GM23338 (cell line): Measurements from ENCODE around the gene PPM1F.

Source experiments
- EZH2 ChIP-seq: fragments of 200-600 bp; sonication (generic); IDR thresholded peaks from one replicate; pipeline ENCODE4 v1.8.0; 2017; ENCODE audit warnings: antibody characterized with exemption, mild to moderate bottlenecking, low read depth; ENCODE audit not compliant: unreplicated experiment
- EZH2phosphoT487 ChIP-seq: fragments of 200-600 bp; sonication (generic); IDR thresholded peaks from one replicate; pipeline ENCODE4 v1.8.1; 2018; ENCODE audit warnings: antibody characterized with exemption; ENCODE audit not compliant: unreplicated experiment
- NANOG ChIP-seq: IDR thresholded peaks from 2 replicates; pipeline ENCODE4 v1.6.1; 2016; ENCODE audit warnings: antibody characterized with exemption, borderline replicate concordance
- POLR2AphosphoS5 ChIP-seq: IDR thresholded peaks from 2 replicates; pipeline ENCODE4 v1.6.1; 2016; ENCODE audit warnings: antibody characterized with exemption, low read depth
- ZNF114 ChIP-seq: fragments of 250-450 bp; sonication (Bioruptor Pico); IDR thresholded peaks from 2 replicates; pipeline ENCODE4 v1.5.0; 2020; ENCODE audit warnings: mild to moderate bottlenecking, moderate library complexity
- TF ChIP-seq, protein P1 (sequence below), 2 experiments: fragments of 200-600 bp in 1 of 2; sonication (generic) in 1 of 2; conservative IDR thresholded peaks; 2 replicates each; pipeline versions ENCODE4 v1.5.1 to v1.6.1; 2016 to 2017; ENCODE audit warnings: antibody characterized with exemption in 2 of 2, low read depth in 2 of 2, mild to moderate bottlenecking in 2 of 2, moderate library complexity in 1 of 2
- TF ChIP-seq, protein P2 (sequence below): IDR thresholded peaks from one replicate; pipeline ENCODE4 v1.6.1; 2018; ENCODE audit warnings: antibody characterized with exemption; ENCODE audit not compliant: unreplicated experiment

DNA sequence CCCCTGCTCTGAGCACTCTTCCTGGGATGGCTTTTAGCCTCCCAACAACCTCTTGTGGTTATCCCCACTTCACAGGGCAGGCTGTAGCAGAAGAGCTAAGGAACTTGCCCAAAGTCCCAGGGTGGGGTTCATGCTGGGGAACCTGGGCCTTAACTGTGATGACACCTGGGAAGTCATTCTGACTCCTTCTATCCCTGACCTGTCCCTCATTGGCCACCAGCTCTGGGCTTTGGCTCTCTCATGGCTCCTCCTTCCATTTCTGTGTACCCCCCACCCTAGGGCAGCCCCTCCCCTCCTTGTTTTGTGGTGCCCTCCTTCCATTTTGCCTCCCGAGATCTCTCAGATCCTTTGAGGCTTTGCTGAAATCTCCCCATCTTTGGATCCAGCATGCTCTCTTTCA, 2.7 kb downstream of the PPM1F start:
- TF ChIP-seq, protein P1, sequence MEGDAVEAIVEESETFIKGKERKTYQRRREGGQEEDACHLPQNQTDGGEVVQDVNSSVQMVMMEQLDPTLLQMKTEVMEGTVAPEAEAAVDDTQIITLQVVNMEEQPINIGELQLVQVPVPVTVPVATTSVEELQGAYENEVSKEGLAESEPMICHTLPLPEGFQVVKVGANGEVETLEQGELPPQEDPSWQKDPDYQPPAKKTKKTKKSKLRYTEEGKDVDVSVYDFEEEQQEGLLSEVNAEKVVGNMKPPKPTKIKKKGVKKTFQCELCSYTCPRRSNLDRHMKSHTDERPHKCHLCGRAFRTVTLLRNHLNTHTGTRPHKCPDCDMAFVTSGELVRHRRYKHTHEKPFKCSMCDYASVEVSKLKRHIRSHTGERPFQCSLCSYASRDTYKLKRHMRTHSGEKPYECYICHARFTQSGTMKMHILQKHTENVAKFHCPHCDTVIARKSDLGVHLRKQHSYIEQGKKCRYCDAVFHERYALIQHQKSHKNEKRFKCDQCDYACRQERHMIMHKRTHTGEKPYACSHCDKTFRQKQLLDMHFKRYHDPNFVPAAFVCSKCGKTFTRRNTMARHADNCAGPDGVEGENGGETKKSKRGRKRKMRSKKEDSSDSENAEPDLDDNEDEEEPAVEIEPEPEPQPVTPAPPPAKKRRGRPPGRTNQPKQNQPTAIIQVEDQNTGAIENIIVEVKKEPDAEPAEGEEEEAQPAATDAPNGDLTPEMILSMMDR (conservative IDR thresholded peaks at IDR 0.05; ENCODE audit: low read depth in 2 of 2): no peak
- TF ChIP-seq POLR2AphosphoS5 (no peak), ZNF114 (no peak), EZH2phosphoT487 (no peak), NANOG (no peak), EZH2 (no peak)
- TF ChIP-seq, protein P2, sequence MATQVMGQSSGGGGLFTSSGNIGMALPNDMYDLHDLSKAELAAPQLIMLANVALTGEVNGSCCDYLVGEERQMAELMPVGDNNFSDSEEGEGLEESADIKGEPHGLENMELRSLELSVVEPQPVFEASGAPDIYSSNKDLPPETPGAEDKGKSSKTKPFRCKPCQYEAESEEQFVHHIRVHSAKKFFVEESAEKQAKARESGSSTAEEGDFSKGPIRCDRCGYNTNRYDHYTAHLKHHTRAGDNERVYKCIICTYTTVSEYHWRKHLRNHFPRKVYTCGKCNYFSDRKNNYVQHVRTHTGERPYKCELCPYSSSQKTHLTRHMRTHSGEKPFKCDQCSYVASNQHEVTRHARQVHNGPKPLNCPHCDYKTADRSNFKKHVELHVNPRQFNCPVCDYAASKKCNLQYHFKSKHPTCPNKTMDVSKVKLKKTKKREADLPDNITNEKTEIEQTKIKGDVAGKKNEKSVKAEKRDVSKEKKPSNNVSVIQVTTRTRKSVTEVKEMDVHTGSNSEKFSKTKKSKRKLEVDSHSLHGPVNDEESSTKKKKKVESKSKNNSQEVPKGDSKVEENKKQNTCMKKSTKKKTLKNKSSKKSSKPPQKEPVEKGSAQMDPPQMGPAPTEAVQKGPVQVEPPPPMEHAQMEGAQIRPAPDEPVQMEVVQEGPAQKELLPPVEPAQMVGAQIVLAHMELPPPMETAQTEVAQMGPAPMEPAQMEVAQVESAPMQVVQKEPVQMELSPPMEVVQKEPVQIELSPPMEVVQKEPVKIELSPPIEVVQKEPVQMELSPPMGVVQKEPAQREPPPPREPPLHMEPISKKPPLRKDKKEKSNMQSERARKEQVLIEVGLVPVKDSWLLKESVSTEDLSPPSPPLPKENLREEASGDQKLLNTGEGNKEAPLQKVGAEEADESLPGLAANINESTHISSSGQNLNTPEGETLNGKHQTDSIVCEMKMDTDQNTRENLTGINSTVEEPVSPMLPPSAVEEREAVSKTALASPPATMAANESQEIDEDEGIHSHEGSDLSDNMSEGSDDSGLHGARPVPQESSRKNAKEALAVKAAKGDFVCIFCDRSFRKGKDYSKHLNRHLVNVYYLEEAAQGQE: no peak
